H1 (cell line): ENCODE measurements around the gene DDR1. TPM values are rescaled to one million over a fixed set of nuclear protein-coding genes. Genes with fewer than 3 reads are reported as not detected.
A peak's percentile ranks its signal among the peaks of the same experiment; 100 is the strongest.

ENCODE experiments used
- CTCF ChIA-PET: fragments of 300-600 bp; sonication (Branson Sonifier 250); formaldehyde crosslinking; loops from one replicate; lab custom pipeline; 2021; ENCODE audit not compliant: partially characterized antibody; lab: Charles Lee
- POLR2A ChIA-PET: fragments of 300-600 bp; sonication (Branson Sonifier 250); formaldehyde crosslinking; loops from one replicate; lab custom pipeline; 2021; ENCODE audit warnings: inconsistent platforms; ENCODE audit not compliant: partially characterized antibody; lab: Charles Lee
- DNase-seq, 2 experiments: peaks; one replicate each; pipeline versions ENCODE4 v3.0.0 to v3.0.0-alpha.2; 2010 to 2022; ENCODE audit warnings: low spot score in 2 of 2, low read depth in 1 of 2, mixed read lengths in 1 of 2
- FAIRE-seq: peaks from 2 replicates; lab custom pipeline; 2011; peaks lifted over from hg19 to GRCh38; lab: Jason Lieb, UNC
- H2AFZ ChIP-seq: 2 replicates; pipeline ENCODE4 v1.8.1; 2012; ENCODE audit warnings: low read length, inconsistent platforms
- H2AK5ac ChIP-seq: 2 replicates; pipeline ENCODE4 v1.6.1; 2013; ENCODE audit warnings: low read depth, low read length
- H2BK120ac ChIP-seq: replicated peaks from 2 replicates; pipeline ENCODE3; 2013; ENCODE audit warnings: low read depth, low read length, inconsistent platforms
- H2BK12ac ChIP-seq: 2 replicates; pipeline ENCODE4 v1.6.1; 2013; ENCODE audit warnings: low read depth, low read length
- H2BK15ac ChIP-seq: 2 replicates; pipeline ENCODE4 v1.6.1; 2013; ENCODE audit warnings: low read length
- H2BK20ac ChIP-seq: 2 replicates; pipeline ENCODE4 v1.6.1; 2013; ENCODE audit warnings: low read length
- H2BK5ac ChIP-seq: 2 replicates; pipeline ENCODE4 v1.6.1; 2013; ENCODE audit warnings: low read depth, low read length
- H3K14ac ChIP-seq: 2 replicates; pipeline ENCODE4 v1.6.1; 2013; ENCODE audit warnings: inconsistent platforms; ENCODE audit not compliant: insufficient read length
- H3K18ac ChIP-seq: 2 replicates; pipeline ENCODE4 v1.6.1; 2013; ENCODE audit warnings: low read length; ENCODE audit errors: extremely low read depth
- H3K23ac ChIP-seq: 2 replicates; pipeline ENCODE4 v1.6.1; 2013; ENCODE audit warnings: inconsistent platforms; ENCODE audit not compliant: insufficient read length
- H3K23me2 ChIP-seq: 2 replicates; pipeline ENCODE4 v1.6.1; 2013; ENCODE audit warnings: low read depth, low read length
- H3K27ac ChIP-seq: 2 replicates; pipeline ENCODE4 v1.6.1; 2011; ENCODE audit warnings: low read depth, low read length, inconsistent platforms
- H3K27me3 ChIP-seq, 4 experiments: replicated peaks in 1 of 4; 1 replicate in 1 of 4; 2 replicates in 3 of 4; pipeline versions ENCODE4 v1.6.1 to v1.8.1; 2011 to 2013; ENCODE audit warnings: low read length in 3 of 4, mild to moderate bottlenecking in 3 of 4, inconsistent platforms in 2 of 4, mixed read lengths in 2 of 4, moderate library complexity in 1 of 4; ENCODE audit not compliant: control insufficient read depth in 3 of 4, insufficient read depth in 3 of 4; ENCODE audit errors: extremely low read depth in 1 of 4
- H3K36me3 ChIP-seq, 4 experiments: 2 replicates each; pipeline versions ENCODE4 v1.6.1 to v1.8.1; 2011 to 2013; ENCODE audit warnings: mild to moderate bottlenecking in 4 of 4, low read length in 3 of 4, moderate library complexity in 2 of 4, control low read depth in 1 of 4, inconsistent platforms in 1 of 4; ENCODE audit not compliant: insufficient read depth in 4 of 4, control insufficient read depth in 2 of 4
- H3K4ac ChIP-seq: replicated peaks from 2 replicates; pipeline ENCODE3; 2013; ENCODE audit warnings: low read length, low read depth, mixed read lengths, inconsistent platforms; ENCODE audit not compliant: insufficient read length
- H3K4me1 ChIP-seq, 4 experiments: replicated peaks in 1 of 4; 1 replicate in 1 of 4; 2 replicates in 3 of 4; pipeline versions ENCODE4 v1.6.1 to v1.8.1; 2011 to 2013; ENCODE audit warnings: low read length in 3 of 4, inconsistent platforms in 2 of 4, mixed read lengths in 1 of 4; ENCODE audit not compliant: insufficient read depth in 4 of 4, control insufficient read depth in 3 of 4
- H3K4me2 ChIP-seq, 2 experiments: 2 replicates each; pipeline versions ENCODE4 v1.6.1 to v1.8.1; 2011 to 2013; ENCODE audit warnings: low read depth in 2 of 2, low read length in 2 of 2, control low read depth in 1 of 2, inconsistent platforms in 1 of 2, mild to moderate bottlenecking in 1 of 2; ENCODE audit not compliant: insufficient read depth in 1 of 2
- H3K4me3 ChIP-seq, 4 experiments: fragments of 200-600, 300-600 bp in 1 of 4; sonication (generic), shearing (Covaris generic), sonication (Bioruptor Twin) in 1 of 4; 2 replicates each; pipeline versions ENCODE4 v1.5.1 to v1.8.1; 2011 to 2016; ENCODE audit warnings: low read length in 4 of 4, low read depth in 3 of 4, control low read depth in 2 of 4, inconsistent platforms in 2 of 4, mild to moderate bottlenecking in 2 of 4, mixed read lengths in 1 of 4, moderate library complexity in 1 of 4; ENCODE audit not compliant: insufficient read depth in 2 of 4; ENCODE audit errors: extremely low read depth in 1 of 4
- H3K56ac ChIP-seq: replicated peaks from 2 replicates; pipeline ENCODE3; 2013; ENCODE audit warnings: low read depth, mild to moderate bottlenecking, mixed read lengths, low read length, inconsistent platforms; ENCODE audit not compliant: insufficient read length
- H3K79me1 ChIP-seq: 2 replicates; pipeline ENCODE4 v1.6.1; 2013; ENCODE audit warnings: low read depth, low read length, control low read depth
- H3K79me2 ChIP-seq, 2 experiments: 2 replicates each; pipeline versions ENCODE4 v1.6.1 to v1.8.1; 2012 to 2013; ENCODE audit warnings: low read length in 2 of 2, mild to moderate bottlenecking in 2 of 2, inconsistent platforms in 1 of 2; ENCODE audit not compliant: insufficient read depth in 2 of 2, control insufficient read depth in 1 of 2
- H3K9ac ChIP-seq, 4 experiments: replicated peaks in 1 of 4; 1 replicate in 1 of 4; 2 replicates in 3 of 4; pipeline versions ENCODE4 v1.6.1 to v1.8.1; 2011 to 2013; ENCODE audit warnings: low read depth in 3 of 4, low read length in 3 of 4, control low read depth in 2 of 4, mild to moderate bottlenecking in 2 of 4, moderate library complexity in 2 of 4, inconsistent platforms in 1 of 4; ENCODE audit errors: extremely low read depth in 1 of 4
- H3K9me3 ChIP-seq, 2 experiments: 2 replicates each; pipeline versions ENCODE4 v1.6.1 to v1.8.1; 2012 to 2013; ENCODE audit warnings: mild to moderate bottlenecking in 2 of 2, moderate library complexity in 2 of 2, control low read depth in 1 of 2, inconsistent platforms in 1 of 2, low read depth in 1 of 2, low read length in 1 of 2, mixed read lengths in 1 of 2; ENCODE audit not compliant: insufficient read depth in 2 of 2
- H4K20me1 ChIP-seq, 2 experiments: replicated peaks in 1 of 2; 2 replicates each; pipeline versions ENCODE3 to v1.8.1; 2011 to 2013; ENCODE audit warnings: inconsistent platforms in 2 of 2, low read length in 2 of 2, mild to moderate bottlenecking in 1 of 2; ENCODE audit not compliant: insufficient read depth in 2 of 2, control insufficient read depth in 1 of 2
- H4K5ac ChIP-seq: 2 replicates; pipeline ENCODE4 v1.6.1; 2013; ENCODE audit warnings: low read length, low read depth, mixed read lengths, inconsistent platforms; ENCODE audit not compliant: insufficient read length
- H4K8ac ChIP-seq: 2 replicates; pipeline ENCODE4 v1.8.0; 2013; ENCODE audit warnings: mild to moderate bottlenecking, moderate library complexity, low read length, inconsistent platforms; ENCODE audit not compliant: insufficient read depth; ENCODE audit errors: extremely low read depth
- H4K91ac ChIP-seq: replicated peaks from 2 replicates; pipeline ENCODE3; 2013; ENCODE audit warnings: low read length, mixed read lengths, inconsistent platforms; ENCODE audit not compliant: insufficient read length
- BRCA1 ChIP-seq: IDR thresholded peaks from 2 replicates; pipeline ENCODE4 v1.6.1; 2012; ENCODE audit warnings: low read depth, low read length, improper control_type of control experiment
- POLR2A ChIP-seq, 2 experiments: IDR thresholded peaks; 1 replicate in 1 of 2; 2 replicates in 1 of 2; pipeline ENCODE4 v1.6.1; 2011; ENCODE audit warnings: low read depth in 2 of 2, low read length in 2 of 2, mild to moderate bottlenecking in 2 of 2; ENCODE audit errors: control extremely low read depth in 1 of 2
- POLR2AphosphoS5 ChIP-seq: IDR thresholded peaks from 2 replicates; pipeline ENCODE4 v1.6.1; 2011; ENCODE audit warnings: low read depth, low read length
- WGBS, 2 experiments: shearing (Covaris generic) in 1 of 2; methylation state at CpG; one replicate each; pipeline versions ENCODE4 v1.1.6 to v1.1.7; 2013 to 2015; ENCODE audit warnings: low lambda C conversion rate in 2 of 2, mixed read lengths in 2 of 2, inconsistent platforms in 1 of 2, low coverage in 1 of 2, missing lambda C conversion rate in 1 of 2; ENCODE audit not compliant: insufficient replicate concordance in 2 of 2, insufficient coverage in 1 of 2, insufficient read length in 1 of 2; ENCODE audit errors: extremely low coverage in 1 of 2, missing lambda C conversion rate in 1 of 2; 5-methylcytosine and 5-hydroxymethylcytosine counted together
- polyA plus RNA-seq, 7 experiments: library from polyadenylated mRNA; depleted of rRNA in 3 of 7; stranded (reverse) in 5 of 7; unstranded in 2 of 7; fragments of >200 nt in 5 of 7; fragments of 200-250 nt in 2 of 7; gene quantifications; 1 replicate in 5 of 7; 2 replicates in 1 of 7; 4 replicates in 1 of 7; pipeline versions ENCODE4 v1.2.1 to v1.2.3, GENCODE V29; 2011 to 2013; ENCODE audit warnings: missing spikeins in 2 of 7, mixed read lengths in 2 of 7
- total RNA-seq: library from RNA; stranded (reverse); fragmentation: NEBNext Ultra II Directional; extraction: Animal tissue kit (Norgen Biotek cat#: 25700); gene quantifications from 2 replicates; pipeline ENCODE4 v1.2.1, GENCODE V29; 2021

The DDR1 gene
- total and polyA plus RNA-seq, 2 of the 8 experiments (the other 6 are each of a cell fraction or from before 2014, with no cell fraction given) = 99.4 to 181 TPM

DNA sequence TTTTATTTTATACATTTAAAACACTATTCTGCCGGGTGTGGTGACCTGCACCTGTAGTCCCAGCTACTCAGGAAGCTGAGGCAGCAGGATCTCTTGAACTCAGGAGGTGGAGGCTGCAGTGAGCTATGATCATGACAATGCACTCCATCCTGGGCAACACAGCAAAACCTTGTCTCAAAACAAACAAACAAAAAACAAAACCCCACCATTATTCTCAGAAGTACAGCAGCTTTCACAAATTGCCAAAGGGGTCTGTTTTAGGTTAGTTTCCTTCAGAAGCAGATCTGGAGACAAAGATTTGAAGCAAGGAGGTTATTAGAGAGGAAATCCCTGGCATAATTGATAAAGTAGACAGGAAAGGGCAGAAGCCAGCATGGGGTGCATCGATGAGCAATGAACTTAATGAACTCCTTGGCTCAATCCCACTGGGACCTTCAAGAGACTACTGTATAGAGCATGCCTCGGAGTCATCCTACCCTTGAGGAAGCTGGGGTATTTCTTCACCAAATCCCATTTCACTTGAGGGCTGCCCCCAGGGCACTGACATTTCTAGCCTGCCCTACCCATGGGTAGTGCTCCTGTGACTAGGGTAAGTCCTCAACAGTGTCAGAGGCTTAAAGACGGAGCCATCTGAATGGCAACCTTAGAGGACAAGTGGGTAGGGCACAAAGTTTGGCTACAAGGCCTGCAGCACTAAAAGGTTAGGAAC lies 43.2 kb upstream of the DDR1 start:
- no peak overlapping the region for H4K8ac ChIP-seq
- no peak overlapping the region for H2BK120ac ChIP-seq
- H3K56ac ChIP-seq = no peak overlapping the region
- H2BK15ac ChIP-seq = peak overlapping the region; percentile 33; the same call in 1 of the 2 replicates
- WGBS, 2 experiments = 90% methylated on average over 4 of the region's 4 CpGs; no CpG with 5 or more reads in 1 of the 2 experiments
- peaks cover 8 to 13% of the 10 kb centered on the region in 2 experiments for H3K9me3 ChIP-seq
- no peak overlapping the region for H4K91ac ChIP-seq
- 0 out of 4 replicates have a peak, but pooled peaks cover 0 to 2% of the 10 kb centered on the region in 2 experiments for H3K79me2 ChIP-seq
- H3K4me2 ChIP-seq = no peak overlapping the region
- no peak overlapping the region for H3K4me3 ChIP-seq
- no peak overlapping the region for H3K4ac ChIP-seq
- CTCF ChIA-PET = interaction anchor here (0.7 to 23.9 kb wide), 3 partner anchors 14 to 65 kb away, joined by 3 to 610 read pairs (median 220); partner anchors contain the start of gene DDR1
- peaks cover 6 to 76% (median 44%) of the 10 kb centered on the region in 4 experiments for H3K36me3 ChIP-seq
- no peaks in the 10 kb centered on the region for H3K27me3 ChIP-seq
- H4K20me1 ChIP-seq = no peaks in the 10 kb centered on the region
- no peak overlapping the region for H2BK5ac ChIP-seq
- no peaks in the 10 kb centered on the region for H3K23me2 ChIP-seq
- no peak overlapping the region for H2AK5ac ChIP-seq
- H4K5ac ChIP-seq = no peak overlapping the region
- no peak overlapping the region for H3K9ac ChIP-seq
- FAIRE-seq (no peak), DNase-seq (no peak)
- POLR2A ChIA-PET = interaction anchor here (0.6 to 27.8 kb wide), 10 partner anchors 11 to 331 kb away, joined by 3 to 452 read pairs (median 3); partner anchors contain the start of genes DDR1, GTF2H4 and MDC1
- H3K27ac ChIP-seq = no peak overlapping the region; the same call in 1 of the 2 replicates
- peaks cover 5 to 15% (median 7%) of the 10 kb centered on the region in 4 experiments for H3K4me1 ChIP-seq
- no peak overlapping the region for H3K23ac ChIP-seq
- H3K18ac ChIP-seq = no peak overlapping the region; the same call in 1 of the 2 replicates
- no peak overlapping the region for H3K14ac ChIP-seq
- H3K79me1 ChIP-seq = no peaks in the 10 kb centered on the region
- no peak overlapping the region for H2AFZ ChIP-seq
- H2BK20ac ChIP-seq = no peak overlapping the region
- 0 out of 2 replicates have a peak overlapping the region, but pooled peaks have one; percentile 13 for H2BK12ac ChIP-seq
- peak in 1 of 2 experiments; percentile 58; a peak in 1 of 3 replicates for TF ChIP-seq POLR2A (IDR thresholded peaks at IDR 0.05; ENCODE audit: control extremely low read depth in 1 of 2, low read depth in 2 of 2, low read length in 2 of 2)
- TF ChIP-seq POLR2AphosphoS5 = 0 out of 2 replicates have a peak, but pooled peaks have one; percentile 50
- TF ChIP-seq BRCA1 = no peak
- TF ChIP-seq, all 59 proteins: peak for 2
